Fibroblast of the aortic adventitia (primary cell): ENCODE results near the gene KCNQ5. TPM values are rescaled to one million over a fixed set of nuclear protein-coding genes. Genes with fewer than 3 reads are reported as not detected.

Source experiments
- DNase-seq: peaks from one replicate; pipeline ENCODE4 v3.0.0-alpha.2; 2010; ENCODE audit warnings: low read depth
- H3K4me3 ChIP-seq: 2 replicates; pipeline ENCODE4 v1.5.1; 2011; ENCODE audit warnings: low read depth, mild to moderate bottlenecking, control low read depth, low read length, moderate library complexity
- total RNA-seq: library from RNA; depleted of rRNA; stranded (reverse); fragments of >200 nt; gene quantifications from 2 replicates; pipeline ENCODE4 v1.2.3, GENCODE V29; 2012; ENCODE audit warnings: low replicate concordance
- TF ChIP-seq, protein P1 (sequence below): IDR thresholded peaks from 2 replicates; pipeline ENCODE4 v1.5.1; 2011; ENCODE audit warnings: mild to moderate bottlenecking, low read length, control low read depth, inconsistent platforms; ENCODE audit not compliant: insufficient read depth

Gene KCNQ5
- total RNA-seq, 1 donor, result 9.4 TPM

- TF ChIP-seq, protein P1, sequence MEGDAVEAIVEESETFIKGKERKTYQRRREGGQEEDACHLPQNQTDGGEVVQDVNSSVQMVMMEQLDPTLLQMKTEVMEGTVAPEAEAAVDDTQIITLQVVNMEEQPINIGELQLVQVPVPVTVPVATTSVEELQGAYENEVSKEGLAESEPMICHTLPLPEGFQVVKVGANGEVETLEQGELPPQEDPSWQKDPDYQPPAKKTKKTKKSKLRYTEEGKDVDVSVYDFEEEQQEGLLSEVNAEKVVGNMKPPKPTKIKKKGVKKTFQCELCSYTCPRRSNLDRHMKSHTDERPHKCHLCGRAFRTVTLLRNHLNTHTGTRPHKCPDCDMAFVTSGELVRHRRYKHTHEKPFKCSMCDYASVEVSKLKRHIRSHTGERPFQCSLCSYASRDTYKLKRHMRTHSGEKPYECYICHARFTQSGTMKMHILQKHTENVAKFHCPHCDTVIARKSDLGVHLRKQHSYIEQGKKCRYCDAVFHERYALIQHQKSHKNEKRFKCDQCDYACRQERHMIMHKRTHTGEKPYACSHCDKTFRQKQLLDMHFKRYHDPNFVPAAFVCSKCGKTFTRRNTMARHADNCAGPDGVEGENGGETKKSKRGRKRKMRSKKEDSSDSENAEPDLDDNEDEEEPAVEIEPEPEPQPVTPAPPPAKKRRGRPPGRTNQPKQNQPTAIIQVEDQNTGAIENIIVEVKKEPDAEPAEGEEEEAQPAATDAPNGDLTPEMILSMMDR, result no peak
- no peak for DNase-seq
- H3K4me3 ChIP-seq, result no peak overlapping the region
Measured at GRCh38 chr6:72936766-72937559, 315.1 kb downstream of the KCNQ5 start.

GRCh38 chr6:72938104-72938503, 316.2 kb downstream of the KCNQ5 start:
- no peak for DNase-seq
- TF ChIP-seq, protein P1, result no peak
- no peak overlapping the region for H3K4me3 ChIP-seq

GRCh38 chr6:72939004-72939403, 317.1 kb downstream of the KCNQ5 start:
- DNase-seq, result no peak
- TF ChIP-seq, protein P1, result no peak
- no peak overlapping the region for H3K4me3 ChIP-seq

- no peak overlapping the region for H3K4me3 ChIP-seq
- DNase-seq, result no peak
- TF ChIP-seq, protein P1, result no peak
Measured at GRCh38 chr6:72940265-72940664, 318.4 kb downstream of the KCNQ5 start.

DNA sequence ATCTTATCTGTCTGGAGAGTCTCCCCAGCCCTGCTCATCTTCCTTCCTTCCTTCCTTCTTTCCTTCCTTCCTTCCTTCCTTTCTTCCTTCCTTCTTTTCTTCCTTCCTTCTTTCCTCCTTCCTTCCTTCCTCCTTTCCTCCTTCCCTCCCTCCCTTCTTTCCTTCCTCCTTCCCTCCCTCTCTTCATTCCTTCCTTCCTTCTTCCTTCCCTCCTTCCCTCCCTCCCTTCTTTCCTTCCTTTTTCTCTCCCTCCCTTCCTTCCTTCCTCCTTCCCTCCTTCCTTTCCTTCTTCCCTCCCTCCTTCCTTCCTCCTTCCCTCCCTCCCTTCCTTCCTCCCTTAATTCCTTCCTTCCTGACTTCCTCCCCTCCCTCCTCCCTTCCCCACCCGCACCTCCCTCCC, 319.4 kb downstream of the KCNQ5 start:
- TF ChIP-seq, protein P1, result no peak
- no peak for DNase-seq
- no peak overlapping the region for H3K4me3 ChIP-seq

GRCh38 chr6:72941751-72942150, 319.9 kb downstream of the KCNQ5 start:
- TF ChIP-seq, protein P1, result no peak
- no peak overlapping the region for H3K4me3 ChIP-seq
- no peak for DNase-seq

DNA sequence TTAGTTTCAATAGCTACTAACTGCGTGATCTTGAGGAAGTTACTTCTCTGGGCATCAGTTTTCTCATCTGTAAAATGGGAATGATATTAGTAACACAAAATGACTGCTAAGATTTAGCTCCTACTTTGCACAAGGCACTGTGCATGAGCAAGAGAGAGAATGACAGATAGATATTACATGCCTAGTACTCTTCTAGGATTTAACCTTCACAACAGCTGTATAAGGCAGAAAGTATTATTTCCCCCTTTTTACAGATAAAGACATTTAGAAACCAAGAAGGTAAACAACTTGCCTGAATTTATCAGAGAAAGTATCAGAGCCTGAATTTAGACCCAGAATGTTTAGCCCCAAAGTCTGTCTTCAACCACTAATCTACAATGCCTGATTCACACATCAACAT, 321.8 kb downstream of the KCNQ5 start:
- TF ChIP-seq, protein P1, result no peak
- H3K4me3 ChIP-seq, result no peak overlapping the region
- no peak for DNase-seq
